ENCODE data around the gene SCN5A.
A peak's percentile ranks its signal among the peaks of the same experiment; 100 is the strongest.

The SCN5A gene

DNA sequence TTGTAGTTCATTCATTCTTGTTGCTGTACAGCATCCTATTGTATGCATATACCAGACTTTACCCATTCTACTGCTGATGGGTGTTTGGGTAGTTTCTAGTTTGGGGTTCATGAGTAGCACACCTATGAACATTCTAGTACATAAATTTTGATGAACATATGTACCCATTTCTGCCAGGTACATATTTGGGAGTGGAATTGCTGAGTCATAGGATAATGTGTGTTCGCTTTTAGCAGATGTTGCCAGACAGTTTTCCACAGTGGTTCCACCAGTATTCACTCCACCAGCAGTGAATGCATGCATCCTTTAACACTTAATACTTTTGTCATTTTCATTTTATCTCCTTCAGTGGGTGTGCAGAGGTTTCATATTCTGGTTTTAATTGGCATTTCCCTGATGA lies 3.4 kb upstream of the SCN5A start:
- TF ChIP-seq ZNF274 (IDR thresholded peaks at IDR 0.05; ENCODE audit: low read depth, low read length): no peak
- no peak overlapping the region for H3K4me3 ChIP-seq (ENCODE audit: low read length)

DNA sequence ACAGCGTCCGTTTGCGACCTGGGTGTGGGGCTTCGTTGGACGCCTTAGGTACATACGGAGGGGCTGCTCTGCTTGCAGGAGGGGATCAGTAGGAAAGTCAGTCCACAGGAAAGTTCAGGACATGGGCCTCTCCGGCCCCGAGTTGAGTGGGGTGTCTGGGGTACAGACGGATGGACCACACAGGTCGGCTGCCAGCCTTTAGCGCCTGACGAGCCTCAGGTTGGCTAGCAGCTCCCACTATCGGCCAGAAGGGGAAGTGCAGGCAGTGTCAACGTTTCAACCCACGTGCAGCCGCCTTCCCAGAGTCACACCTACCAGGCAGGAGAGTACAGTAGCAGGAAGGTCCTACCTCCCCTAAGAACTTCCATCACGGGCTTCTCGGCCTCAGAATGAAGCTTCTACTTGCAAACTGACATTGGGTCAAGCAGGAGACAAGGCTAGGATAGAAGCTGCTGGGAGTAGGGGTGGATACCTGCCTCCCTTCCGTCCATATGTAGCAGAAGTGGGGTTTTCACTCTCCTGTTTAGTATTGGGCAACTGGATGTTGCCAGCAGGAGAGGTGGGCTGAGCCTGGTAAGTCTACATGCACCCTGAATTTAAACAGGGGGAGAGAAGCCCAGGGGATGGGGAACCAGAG lies 1.8 kb upstream of the SCN5A start:
- H3K4me3 ChIP-seq (ENCODE audit: low read length): no peak overlapping the region
- no peak for TF ChIP-seq ZNF274 (IDR thresholded peaks at IDR 0.05; ENCODE audit: low read depth, low read length)

DNA sequence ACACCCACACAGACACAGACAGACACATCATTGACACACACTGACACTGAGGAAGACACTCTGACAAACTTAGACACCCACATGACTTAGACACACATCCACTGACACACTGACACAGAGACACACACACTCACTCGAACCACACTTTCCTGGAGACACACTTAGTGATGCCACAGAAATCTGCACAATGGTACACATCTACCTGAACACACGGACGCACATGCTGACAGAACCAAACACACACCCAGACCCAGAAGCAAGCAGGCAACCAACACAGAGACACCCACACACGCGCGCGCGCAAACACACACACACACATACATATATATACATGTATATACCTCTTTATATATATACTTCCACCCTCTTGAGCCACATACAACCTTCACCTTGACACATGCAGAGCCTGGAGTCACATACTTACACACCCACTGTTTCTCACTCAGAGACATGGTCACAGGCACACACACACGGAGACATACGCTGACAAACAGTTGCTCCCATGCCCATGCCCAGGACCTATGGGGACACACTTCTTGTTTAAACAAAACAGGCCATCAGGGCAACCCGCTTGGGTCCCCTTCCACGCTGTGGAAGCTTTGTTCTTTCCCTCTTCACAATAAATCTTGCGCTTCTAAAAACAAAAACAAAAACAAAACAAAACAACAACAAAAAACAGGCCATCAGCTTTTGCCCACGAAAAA lies 913 bp upstream of the SCN5A start:
- TF ChIP-seq ZNF274 (IDR thresholded peaks at IDR 0.05; ENCODE audit: low read depth, low read length): no peak
- no peak overlapping the region for H3K4me3 ChIP-seq (ENCODE audit: low read length)

DNA sequence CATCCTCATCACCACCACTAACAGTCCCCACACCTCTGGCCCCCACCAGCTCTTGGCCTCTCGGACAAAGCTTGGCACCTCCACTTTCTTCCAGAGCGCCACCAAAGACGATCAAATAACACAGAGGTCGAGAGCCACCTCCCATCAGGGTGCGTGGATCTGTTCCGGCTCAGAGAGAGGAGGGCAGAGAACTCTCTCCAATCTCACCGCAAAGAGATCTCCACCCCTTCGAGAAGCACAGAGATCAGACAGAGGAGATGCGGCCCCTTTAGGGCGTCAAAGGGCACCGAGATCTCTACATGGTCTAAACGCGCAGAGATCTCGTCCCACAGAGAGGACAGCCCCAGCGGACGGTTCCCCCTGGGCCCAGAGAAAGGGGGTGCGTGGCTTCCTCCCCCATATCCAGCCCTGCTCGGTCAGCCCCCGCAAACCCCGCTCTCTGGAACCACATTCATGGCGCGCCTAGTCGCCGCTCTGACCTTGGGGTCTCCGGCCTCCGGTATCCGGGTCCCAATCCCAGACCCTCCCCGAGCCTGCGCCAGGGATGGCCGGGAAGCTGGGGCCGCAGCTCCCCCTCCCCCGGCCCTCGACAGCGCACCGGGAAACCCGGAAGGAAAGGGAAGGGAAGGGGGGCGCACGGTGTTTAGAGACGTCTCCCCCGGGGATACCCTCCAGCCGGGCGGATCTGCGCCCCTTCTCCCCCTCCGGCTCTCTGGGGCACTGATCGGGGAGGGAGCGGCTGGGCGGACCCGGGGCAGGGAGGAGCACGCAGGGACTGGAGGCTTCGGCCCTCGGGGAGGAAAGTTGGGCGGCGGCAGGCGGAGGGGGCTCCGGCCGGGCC lies 608 bp downstream of the SCN5A start:
- no peak for TF ChIP-seq ZNF274 (IDR thresholded peaks at IDR 0.05; ENCODE audit: low read depth, low read length)
- H3K4me3 ChIP-seq (ENCODE audit: low read length): peak overlapping the region; percentile 18; the same call in 1 of the 2 replicates

DNA sequence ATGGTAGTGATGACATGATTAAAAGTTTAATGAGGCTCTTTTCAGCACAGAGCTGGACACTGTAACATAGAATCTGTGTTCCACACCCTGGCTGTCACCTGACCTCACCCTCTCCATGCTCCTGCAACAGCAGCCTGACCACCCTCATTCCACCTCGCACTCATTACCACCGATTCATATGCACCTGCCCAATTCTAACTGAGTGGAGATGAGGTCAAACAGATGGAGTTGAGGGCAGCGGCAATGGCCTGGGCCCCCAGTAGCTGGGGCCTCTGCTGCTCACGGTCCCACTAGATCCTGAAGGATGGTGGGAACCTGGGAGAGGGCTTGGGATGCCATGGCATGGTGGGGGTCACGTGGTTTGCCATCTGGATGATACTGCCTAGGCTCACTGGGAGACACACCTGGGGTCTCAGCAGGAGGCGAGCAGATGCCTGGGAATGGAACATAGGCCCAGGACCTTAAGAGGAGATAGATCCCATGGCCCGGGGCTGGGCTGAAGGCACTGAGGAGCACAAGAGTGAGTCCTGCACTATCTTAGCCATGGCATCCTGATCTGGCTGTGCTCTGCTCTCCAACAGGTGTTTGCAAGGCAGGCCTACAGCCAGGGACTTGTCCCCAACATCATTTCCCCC lies 1.3 kb downstream of the SCN5A start:
- no peak overlapping the region for H3K4me3 ChIP-seq (ENCODE audit: low read length)
- no peak for TF ChIP-seq ZNF274 (IDR thresholded peaks at IDR 0.05; ENCODE audit: low read depth, low read length)

DNA sequence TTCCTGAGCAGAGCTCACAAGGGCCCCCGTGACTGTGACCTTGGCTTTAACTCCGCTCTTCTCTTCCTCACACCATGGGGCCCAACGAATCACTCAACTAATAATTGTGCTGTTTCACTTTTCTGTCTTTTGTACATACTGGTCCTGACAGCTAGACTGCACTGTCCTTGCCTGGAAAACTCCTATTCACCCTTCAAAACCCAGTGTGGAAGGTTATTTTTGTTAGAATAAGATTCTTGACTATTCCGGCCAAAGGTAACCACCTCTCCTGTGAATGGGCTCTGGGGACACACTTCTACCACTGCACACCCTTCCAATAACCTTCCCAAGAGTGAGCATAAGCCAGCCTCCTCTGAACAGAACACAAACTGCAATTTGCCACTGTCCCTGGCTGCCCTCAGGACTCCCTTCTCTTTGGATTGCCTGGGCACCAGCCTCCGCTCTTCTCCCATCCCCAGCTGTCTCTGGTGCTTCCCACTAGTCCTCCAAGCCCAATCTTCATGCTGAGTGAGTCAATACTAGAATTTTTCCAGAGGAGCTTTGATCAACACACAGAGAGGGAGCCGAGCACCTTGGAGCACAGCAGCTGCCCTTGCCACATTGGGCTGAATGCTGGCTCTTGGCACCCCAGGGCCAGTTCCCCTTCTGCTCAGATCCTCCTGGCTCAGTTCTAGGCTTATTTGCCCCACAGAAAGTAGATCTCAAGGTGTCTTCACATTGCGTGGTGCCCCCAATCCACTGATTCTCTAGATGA lies 2.1 kb downstream of the SCN5A start:
- no peak overlapping the region for H3K4me3 ChIP-seq (ENCODE audit: low read length)
- TF ChIP-seq ZNF274 (IDR thresholded peaks at IDR 0.05; ENCODE audit: low read depth, low read length): no peak

DNA sequence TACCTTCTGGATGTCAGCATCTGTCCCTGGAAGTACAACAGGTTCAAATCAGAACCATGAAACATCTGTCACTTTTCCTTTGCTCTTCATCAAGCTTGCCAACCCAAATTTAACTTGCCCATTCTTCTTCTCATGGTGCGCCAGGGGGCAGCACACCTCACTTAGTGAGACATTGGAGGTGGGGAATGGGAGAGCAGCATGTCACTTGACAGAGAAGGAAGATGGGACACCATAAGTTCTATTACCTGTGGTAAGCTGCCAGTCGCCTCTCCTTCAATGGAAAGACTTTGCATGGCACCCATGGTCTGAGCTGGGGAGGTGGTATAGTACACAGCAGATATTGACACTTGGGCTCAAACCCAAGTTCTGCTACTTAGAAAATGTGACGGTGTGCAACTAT lies 2.9 kb downstream of the SCN5A start:
- no peak overlapping the region for H3K4me3 ChIP-seq (ENCODE audit: low read length)
- TF ChIP-seq ZNF274 (IDR thresholded peaks at IDR 0.05; ENCODE audit: low read depth, low read length): no peak

DNA sequence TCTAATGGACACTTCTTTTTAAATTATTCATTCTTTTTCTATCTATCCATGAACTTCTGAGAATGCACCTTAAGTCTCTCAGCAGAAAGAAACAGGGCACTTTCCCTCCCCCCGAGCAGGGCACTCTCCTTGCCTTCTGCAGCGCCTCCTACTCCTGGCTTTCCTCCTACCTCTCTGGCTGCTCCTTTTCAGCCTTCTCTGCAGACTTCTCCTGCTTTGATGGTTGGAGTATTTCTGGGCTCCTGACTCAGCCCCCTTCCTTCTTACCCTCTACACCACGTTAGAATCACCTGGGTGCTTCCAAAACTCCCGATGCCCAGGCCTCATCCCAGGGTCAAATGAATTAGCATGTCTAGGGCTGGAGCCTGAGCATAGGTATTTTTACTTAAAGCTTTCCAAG lies 3.4 kb downstream of the SCN5A start:
- TF ChIP-seq ZNF274 (IDR thresholded peaks at IDR 0.05; ENCODE audit: low read depth, low read length): no peak
- no peak overlapping the region for H3K4me3 ChIP-seq (ENCODE audit: low read length)

DNA sequence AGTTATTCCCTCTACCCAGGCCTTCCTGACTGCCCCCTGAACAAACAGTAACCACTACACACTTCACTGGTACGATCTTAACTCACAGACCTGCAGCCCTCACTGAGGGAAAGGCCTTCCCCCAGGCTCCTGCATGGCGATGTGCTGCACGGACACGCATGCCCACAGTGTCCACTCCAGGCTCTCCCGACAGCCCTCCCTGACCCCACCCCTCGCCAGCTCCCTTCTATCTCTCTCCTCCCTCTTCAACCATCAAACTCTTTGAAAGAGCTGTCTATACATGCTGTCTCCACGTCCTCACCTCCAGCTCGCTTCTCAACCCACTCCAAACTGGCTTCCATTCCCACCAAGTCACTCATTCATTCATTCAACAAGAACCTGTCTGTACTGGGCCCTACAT lies 3.9 kb downstream of the SCN5A start:
- TF ChIP-seq ZNF274 (IDR thresholded peaks at IDR 0.05; ENCODE audit: low read depth, low read length): no peak
- H3K4me3 ChIP-seq (ENCODE audit: low read length): no peak overlapping the region

DNA sequence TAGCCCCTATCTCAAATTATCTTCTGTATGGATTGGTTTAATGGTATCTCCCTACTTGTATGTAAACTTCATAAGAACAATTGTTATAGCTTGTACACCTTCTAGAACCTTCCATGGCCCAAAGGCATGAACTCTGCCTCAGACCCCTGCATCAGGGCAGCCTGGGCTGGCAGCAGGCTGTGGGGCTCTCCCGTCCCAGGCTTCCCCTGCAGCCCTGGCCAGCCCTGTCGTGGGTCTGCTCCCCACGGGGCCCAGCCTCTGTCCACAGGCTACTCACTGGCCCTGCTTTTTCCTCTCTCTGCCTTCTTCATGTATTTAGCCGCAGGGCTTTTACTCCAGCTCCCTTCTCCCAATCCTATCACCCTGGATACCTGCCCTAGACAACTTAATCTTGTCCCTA lies 4.4 kb downstream of the SCN5A start:
- TF ChIP-seq ZNF274 (IDR thresholded peaks at IDR 0.05; ENCODE audit: low read depth, low read length): no peak
- no peak overlapping the region for H3K4me3 ChIP-seq (ENCODE audit: low read length)

DNA sequence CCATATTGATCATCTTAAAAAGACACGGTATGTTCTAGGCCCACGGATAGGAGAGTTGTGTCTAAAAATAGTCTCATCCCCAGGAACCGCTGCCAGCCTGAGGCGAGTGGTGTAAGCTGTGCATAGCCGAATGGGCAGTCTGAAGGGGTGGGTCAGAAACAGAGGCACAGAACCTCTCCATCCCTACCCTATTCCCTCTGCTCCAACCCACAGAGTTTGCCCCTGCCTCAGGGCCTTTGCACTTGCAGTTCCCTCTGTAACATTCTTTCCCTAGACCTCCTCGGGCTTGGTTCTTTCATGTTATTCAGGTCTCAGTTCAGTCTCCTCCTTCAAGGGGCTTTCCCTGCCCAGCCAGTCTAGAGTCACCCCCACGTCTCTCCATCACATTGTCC lies 4.8 kb downstream of the SCN5A start:
- TF ChIP-seq ZNF274 (IDR thresholded peaks at IDR 0.05; ENCODE audit: low read depth, low read length): no peak
- no peak overlapping the region for H3K4me3 ChIP-seq (ENCODE audit: low read length)

DNA sequence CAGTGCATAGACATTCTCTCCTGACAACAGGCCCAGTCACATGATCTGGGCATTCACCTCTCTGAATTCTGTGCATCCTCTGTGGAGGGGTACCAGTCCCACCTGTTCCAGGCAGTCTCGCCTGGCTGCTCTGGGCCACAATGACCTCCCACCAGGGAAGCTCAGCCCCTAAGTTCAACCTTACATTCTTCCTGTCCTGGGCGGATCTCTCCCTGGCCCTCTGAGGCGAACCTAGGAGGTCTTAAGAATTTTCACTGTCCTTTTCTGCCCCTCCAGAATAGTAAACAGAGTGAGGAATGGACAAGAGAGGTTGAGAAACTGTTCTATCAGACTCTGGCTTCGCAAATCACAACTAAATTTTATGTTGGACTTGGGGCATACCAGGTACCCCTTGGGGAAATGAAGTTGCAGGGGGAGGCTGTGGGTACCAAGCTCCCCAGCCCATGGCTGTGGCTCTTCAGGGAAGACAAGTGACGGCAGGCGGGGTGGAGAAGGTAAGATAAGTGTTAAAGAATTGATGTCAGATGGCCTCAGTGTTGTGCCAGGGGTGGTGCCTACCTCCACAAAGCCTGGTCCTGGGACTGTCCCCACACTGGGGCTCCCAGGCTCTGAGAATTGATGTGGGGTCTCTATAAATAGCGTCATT lies 5.3 kb downstream of the SCN5A start:
- TF ChIP-seq ZNF274 (IDR thresholded peaks at IDR 0.05; ENCODE audit: low read depth, low read length): no peak
- no peak overlapping the region for H3K4me3 ChIP-seq (ENCODE audit: low read length)

DNA sequence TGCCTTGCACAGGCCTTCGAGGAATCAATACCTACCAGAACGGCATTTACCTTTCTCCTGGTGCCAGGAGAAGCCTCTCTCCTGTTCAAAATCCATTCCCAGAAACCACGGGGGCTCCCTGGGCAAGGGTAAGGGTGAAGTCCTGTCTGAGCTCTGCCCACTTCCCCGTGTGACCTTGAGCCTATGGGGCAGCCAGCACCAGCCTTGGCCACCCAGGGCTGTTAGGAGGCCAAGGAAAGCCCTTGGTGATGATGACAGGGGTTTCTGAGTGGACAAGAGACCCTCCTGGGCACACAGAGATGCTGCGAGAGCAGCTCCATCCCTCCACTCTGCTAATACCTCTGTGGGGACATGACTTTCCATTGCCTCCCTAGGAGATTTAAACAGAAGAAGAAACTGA lies 5.9 kb downstream of the SCN5A start:
- H3K4me3 ChIP-seq (ENCODE audit: low read length): no peak overlapping the region
- TF ChIP-seq ZNF274 (IDR thresholded peaks at IDR 0.05; ENCODE audit: low read depth, low read length): no peak
